Upper lobe of right lung (tissue), 1 donor: ENCODE measurements around the gene KIF18B. TPM values are rescaled to one million over a fixed set of nuclear protein-coding genes. Genes with fewer than 3 reads are reported as not detected.

ENCODE experiments used
- ATAC-seq: fragments of 200-7000 bp; cut with Tn5 transposase; one replicate; pipeline ENCODE4 v1.9.1; 2020; ENCODE audit warnings: mild to moderate bottlenecking, moderate library complexity
- DNase-seq: peaks from one replicate; pipeline ENCODE4 v3.0.0-alpha.2; 2020
- H3K27ac ChIP-seq: fragments of 200-600 bp; one replicate; pipeline ENCODE4 v1.8.0; 2022
- H3K27me3 ChIP-seq: fragments of 200-600 bp; one replicate; pipeline ENCODE4 v1.8.0; 2022; ENCODE audit warnings: mild to moderate bottlenecking
- H3K36me3 ChIP-seq: fragments of 200-600 bp; one replicate; pipeline ENCODE4 v1.8.0; 2022
- H3K4me1 ChIP-seq: fragments of 200-600 bp; one replicate; pipeline ENCODE4 v1.8.0; 2022
- H3K4me3 ChIP-seq: fragments of 200-600 bp; one replicate; pipeline ENCODE4 v1.8.0; 2022; ENCODE audit warnings: mild to moderate bottlenecking
- H3K9me3 ChIP-seq: fragments of 200-600 bp; one replicate; pipeline ENCODE4 v1.8.0; 2022
- intact Hi-C: fragments of 100-400 bp; cut with DNase I; formaldehyde crosslinking; loops from one replicate; pipeline ENCODE4 v1.11.0; 2022
- total RNA-seq: library from RNA; stranded (reverse); fragmentation: NEBNext Ultra II Directional; extraction: Animal tissue kit (Norgen Biotek cat#: 25700); gene quantifications from one replicate; pipeline ENCODE4 v1.2.1, GENCODE V29; 2021
- TF ChIP-seq, protein P1 (sequence below): fragments of 200-600 bp; IDR thresholded peaks from one replicate; pipeline ENCODE4 v1.8.0; 2022; ENCODE audit warnings: antibody characterized with exemption
- donor health status: DM: no; HTN: yes; CAD: no; lungs with severe emphysema.

The KIF18B gene
- total RNA-seq, 1 donor from 2014 or later = 0.32 TPM

DNA sequence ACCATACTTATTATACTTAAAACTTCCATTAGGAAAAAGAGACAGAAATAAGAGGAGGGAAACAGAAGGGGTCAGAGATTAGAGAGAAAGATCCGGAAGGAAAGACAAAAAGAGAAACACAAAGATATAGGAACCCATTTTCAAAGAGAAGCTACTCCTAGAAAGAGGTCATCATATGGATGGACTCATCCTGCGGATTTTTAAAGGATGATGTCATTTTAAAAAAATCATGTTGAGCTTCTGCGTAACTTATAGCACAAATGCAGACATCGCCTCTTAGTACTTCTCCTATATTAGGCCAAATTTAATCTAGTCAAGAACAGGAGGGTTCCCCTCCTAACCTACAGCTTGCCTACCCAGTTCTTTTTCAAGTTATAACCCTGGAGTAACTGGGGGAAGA, 66.4 kb downstream of the KIF18B start:
- ATAC-seq = no peak
- intact Hi-C loops = no loop called here
- TF ChIP-seq, protein P1, sequence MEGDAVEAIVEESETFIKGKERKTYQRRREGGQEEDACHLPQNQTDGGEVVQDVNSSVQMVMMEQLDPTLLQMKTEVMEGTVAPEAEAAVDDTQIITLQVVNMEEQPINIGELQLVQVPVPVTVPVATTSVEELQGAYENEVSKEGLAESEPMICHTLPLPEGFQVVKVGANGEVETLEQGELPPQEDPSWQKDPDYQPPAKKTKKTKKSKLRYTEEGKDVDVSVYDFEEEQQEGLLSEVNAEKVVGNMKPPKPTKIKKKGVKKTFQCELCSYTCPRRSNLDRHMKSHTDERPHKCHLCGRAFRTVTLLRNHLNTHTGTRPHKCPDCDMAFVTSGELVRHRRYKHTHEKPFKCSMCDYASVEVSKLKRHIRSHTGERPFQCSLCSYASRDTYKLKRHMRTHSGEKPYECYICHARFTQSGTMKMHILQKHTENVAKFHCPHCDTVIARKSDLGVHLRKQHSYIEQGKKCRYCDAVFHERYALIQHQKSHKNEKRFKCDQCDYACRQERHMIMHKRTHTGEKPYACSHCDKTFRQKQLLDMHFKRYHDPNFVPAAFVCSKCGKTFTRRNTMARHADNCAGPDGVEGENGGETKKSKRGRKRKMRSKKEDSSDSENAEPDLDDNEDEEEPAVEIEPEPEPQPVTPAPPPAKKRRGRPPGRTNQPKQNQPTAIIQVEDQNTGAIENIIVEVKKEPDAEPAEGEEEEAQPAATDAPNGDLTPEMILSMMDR = no peak
- Histone ChIP-seq H3K4me1 (no peaks in the 10 kb centered on the region), H3K27ac (no peak overlapping the region), H3K4me3 (no peak overlapping the region), H3K36me3 (peaks cover 100% of the 10 kb centered on the region), H3K27me3 (no peaks in the 10 kb centered on the region), H3K9me3 (no peaks in the 10 kb centered on the region)
- no peak for DNase-seq

DNA sequence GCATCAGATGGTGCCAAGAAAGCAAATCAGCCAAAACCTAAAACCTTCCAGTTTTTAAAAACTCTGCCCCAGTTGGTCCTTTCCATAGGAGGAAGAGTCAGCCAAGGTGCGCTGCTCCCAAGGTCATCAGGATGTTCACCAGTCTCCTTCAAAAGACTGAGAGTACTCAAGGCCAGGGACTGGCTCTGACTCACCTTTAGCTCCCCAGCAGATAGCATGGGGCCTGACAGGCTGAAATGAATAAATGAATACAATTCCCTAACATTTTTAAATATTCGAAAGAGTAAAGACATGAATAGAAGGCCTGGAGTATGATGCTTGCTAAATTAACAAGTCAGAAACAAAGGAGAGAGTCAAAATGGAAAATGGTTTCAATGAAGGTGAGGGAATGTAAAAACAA, 67.5 kb downstream of the KIF18B start:
- intact Hi-C loops = no loop called here

DNA sequence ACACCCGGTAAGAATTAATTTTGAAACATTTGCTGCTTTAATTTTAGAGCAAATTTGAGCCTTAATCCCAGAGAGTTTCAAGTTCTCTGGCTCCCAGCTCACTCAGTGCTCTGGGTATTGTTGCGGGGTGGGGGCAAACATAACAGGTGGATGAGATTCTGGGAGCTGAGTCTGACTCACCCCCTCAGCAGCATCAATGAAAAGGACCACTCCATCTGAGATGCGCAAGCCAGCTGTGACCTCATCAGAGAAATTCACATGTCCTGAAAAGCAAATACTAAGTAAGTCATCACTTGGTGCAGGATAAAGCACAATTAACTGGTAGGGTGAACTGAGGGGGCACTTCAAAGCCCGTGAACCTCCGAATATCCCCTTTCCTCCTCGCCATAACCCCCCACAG, 68.2 kb downstream of the KIF18B start:
- intact Hi-C loops = no loop called here
- H3K4me1 ChIP-seq = no peaks in the 10 kb centered on the region
- no peak overlapping the region for H3K4me3 ChIP-seq
- no peaks in the 10 kb centered on the region for H3K9me3 ChIP-seq
- H3K27ac ChIP-seq = no peak overlapping the region
- no peak for ATAC-seq
- no peak for DNase-seq
- H3K27me3 ChIP-seq = no peaks in the 10 kb centered on the region
- TF ChIP-seq, protein P1 = no peak
- peaks cover 100% of the 10 kb centered on the region for H3K36me3 ChIP-seq

More for the DNA sequence above, 67.5 kb downstream of the KIF18B start:
- DNase-seq = no peak
- Histone ChIP-seq H3K4me3 (no peak overlapping the region), H3K27ac (no peak overlapping the region), H3K36me3 (peaks cover 100% of the 10 kb centered on the region), H3K9me3 (no peaks in the 10 kb centered on the region), H3K4me1 (no peaks in the 10 kb centered on the region), H3K27me3 (no peaks in the 10 kb centered on the region)
- TF ChIP-seq, protein P1 = no peak
- no peak for ATAC-seq

DNA sequence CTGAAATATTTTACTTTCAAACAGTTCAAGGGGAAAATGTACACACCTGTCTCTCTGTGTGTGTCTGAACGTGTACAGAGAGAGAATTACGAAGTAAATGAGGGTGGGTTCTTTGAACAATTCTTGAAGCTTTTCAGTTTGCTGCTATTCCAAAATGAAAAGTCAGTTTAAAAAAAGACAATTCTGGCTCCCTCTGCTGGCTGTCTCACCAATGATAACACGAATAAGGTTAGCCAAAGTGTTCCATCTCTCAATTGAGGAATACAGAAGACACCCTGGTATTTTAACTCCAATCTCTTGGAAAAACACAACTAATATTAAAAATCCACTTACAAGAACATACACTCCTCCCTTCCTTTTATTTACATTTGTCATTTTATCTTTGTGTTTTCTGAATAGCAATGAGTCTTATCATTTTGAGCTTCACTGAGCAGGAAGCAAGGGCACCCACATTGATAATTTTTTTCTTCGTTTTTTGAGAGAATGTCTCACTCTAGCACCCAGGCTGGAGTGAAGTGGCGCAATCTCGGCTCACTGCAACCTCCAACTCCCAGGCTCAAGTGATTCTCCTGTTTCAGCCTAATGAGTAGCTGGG, 68.8 kb downstream of the KIF18B start:
- Histone ChIP-seq H3K4me1 (no peaks in the 10 kb centered on the region), H3K36me3 (peaks cover 100% of the 10 kb centered on the region), H3K4me3 (no peak overlapping the region), H3K9me3 (no peaks in the 10 kb centered on the region), H3K27ac (no peak overlapping the region), H3K27me3 (no peaks in the 10 kb centered on the region)
- ATAC-seq = no peak
- no peak for DNase-seq
- intact Hi-C loops = no loop called here
- TF ChIP-seq, protein P1 = peak; percentile 59

DNA sequence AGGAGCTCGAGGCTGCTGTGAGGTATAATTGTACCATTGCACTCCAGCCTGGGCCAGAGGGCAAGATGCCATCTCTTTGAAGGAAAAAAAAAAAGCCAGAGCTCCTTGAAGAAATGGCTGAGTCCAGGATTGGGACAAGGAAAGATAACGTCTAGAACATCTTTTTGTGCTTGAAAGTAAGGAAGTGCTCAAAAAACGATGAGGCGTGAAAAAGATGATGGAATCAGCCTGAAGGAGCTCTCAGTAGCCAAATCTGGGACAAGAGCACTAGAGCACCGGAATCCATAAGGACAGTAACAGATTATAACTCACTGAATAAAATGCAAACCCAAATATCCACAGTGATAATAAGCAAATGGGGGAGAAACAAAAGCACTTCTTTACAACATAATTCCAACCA, 70.5 kb downstream of the KIF18B start:
- Histone ChIP-seq H3K4me1 (no peaks in the 10 kb centered on the region), H3K27me3 (no peaks in the 10 kb centered on the region), H3K9me3 (no peaks in the 10 kb centered on the region), H3K4me3 (no peak overlapping the region), H3K36me3 (peaks cover 99% of the 10 kb centered on the region), H3K27ac (no peak overlapping the region)
- intact Hi-C loops = no loop called here
- DNase-seq (no peak), ATAC-seq (no peak)
- TF ChIP-seq, protein P1 = no peak

DNA sequence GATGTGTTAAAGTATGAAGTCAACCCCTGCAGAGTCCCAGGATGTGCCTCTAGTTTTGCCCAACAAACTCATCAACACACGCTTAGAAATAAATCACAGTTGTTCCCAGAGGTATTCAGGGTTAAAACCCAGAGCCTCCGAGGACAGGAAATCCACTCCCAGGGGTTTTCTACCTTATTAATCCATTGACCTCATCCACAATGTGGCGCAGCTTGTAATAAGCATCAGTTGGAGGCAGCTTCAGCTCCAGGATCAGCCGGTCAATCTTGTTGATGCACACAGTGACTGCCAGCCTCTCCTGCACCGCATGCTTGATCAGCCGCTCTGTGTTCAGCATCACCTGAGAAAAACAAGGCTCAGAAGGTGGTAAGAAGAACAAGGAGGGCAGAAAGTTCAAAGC, 71.8 kb downstream of the KIF18B start:
- no peaks in the 10 kb centered on the region for H3K27me3 ChIP-seq
- intact Hi-C loops = no loop called here
- no peak for ATAC-seq
- no peak for DNase-seq
- no peak overlapping the region for H3K27ac ChIP-seq
- H3K36me3 ChIP-seq = peaks cover 99% of the 10 kb centered on the region
- no peak overlapping the region for H3K4me3 ChIP-seq
- H3K4me1 ChIP-seq = no peaks in the 10 kb centered on the region
- TF ChIP-seq, protein P1 = no peak
- no peaks in the 10 kb centered on the region for H3K9me3 ChIP-seq
